ENCODE results near the gene TRMT10C.

GRCh38 chr3:101574388-101575112 is 12.9 kb downstream of the TRMT10C start:
- TF ChIP-seq CTCF (IDR thresholded peaks at IDR 0.05; ENCODE audit: borderline replicate concordance, extremely low read depth, low read length, poor library complexity, severe bottlenecking) (no peak), EZH2 (IDR thresholded peaks at IDR 0.05; ENCODE audit: borderline replicate concordance, low read depth, low read length, severe bottlenecking) (no peak)

Data from DND-41 (cell line).